Measurements from ENCODE around the gene TBC1D3B. TPM values are rescaled to one million over a fixed set of nuclear protein-coding genes. Genes with fewer than 3 reads are reported as not detected.

Gene TBC1D3B
- total RNA-seq, 1 experiment from 2014 or later: 1.4 TPM

DNA sequence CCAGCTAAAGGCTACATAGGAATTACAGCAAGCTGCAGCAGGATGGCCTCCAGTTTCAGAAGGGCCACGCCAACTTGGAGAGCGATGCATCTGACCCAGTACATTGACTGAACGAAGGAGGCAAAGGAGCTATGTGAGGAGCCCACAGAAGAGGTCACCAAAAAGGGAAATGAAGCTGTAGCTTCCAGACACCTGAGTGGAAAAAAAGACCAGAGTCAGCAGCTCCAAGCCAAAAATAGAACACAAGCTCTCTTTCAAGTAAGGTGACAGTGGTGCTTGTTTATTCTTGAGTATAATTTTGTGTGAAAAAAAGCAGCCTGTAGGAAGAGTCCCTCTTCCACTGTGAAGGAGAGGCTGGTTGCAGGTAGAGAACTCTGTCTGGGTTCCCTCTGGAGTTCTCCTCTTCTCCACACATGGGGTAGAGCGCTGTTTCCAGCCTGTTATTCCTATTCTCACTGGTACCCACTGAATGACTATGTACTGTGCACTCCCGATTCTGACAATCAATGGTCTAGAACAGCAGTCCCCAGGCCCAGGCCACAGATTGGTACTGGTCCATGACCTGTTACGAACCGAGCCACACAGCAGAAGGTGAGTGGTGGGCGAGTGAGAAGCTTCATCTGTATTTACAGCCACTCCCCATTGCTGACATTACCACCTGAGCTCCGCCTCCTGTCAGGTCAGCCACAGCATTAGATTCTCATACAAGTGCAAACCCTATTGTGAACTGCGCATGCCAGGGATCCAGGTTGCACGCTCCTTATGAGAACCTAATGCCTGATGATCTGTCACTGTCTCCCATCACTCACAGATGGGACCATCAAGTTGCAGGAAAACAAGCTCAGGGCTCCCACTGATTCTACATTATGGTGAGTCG is 57.7 kb downstream of the TBC1D3B start:
- Histone ChIP-seq H3K4me1 (ENCODE audit: insufficient read depth, low read length) (no peaks in the 10 kb centered on the region), H3K27ac (ENCODE audit: low read length) (no peak overlapping the region), H3F3A (ENCODE audit: low read length, unreplicated experiment) (no peaks in the 10 kb centered on the region), H3K9me3 (ENCODE audit: low read length) (no peaks in the 10 kb centered on the region), H4K20me1 (ENCODE audit: low read length) (no peaks in the 10 kb centered on the region), H3K9me2 (replicated peaks; ENCODE audit: low read length) (no peaks in the 10 kb centered on the region), H3K4me2 (ENCODE audit: low read length) (no peak overlapping the region), H3K79me2 (ENCODE audit: low read length) (no peaks in the 10 kb centered on the region), H3K4me3 (ENCODE audit: low read length) (no peak overlapping the region), H3K9ac (ENCODE audit: low read length) (no peak overlapping the region), H2AFZ (ENCODE audit: low read length) (no peak overlapping the region), H3K27me3 (ENCODE audit: low read length) (no peaks in the 10 kb centered on the region), H3K36me3 (ENCODE audit: low read depth, low read length) (no peaks in the 10 kb centered on the region)
- intact Hi-C loops (cut with micrococcal nuclease): no loop called here
- ATAC-seq (no peak), DNase-seq (no peak)
- no TSS peak for BruUV-seq (replicated peaks)
- ChIA-PET CTCF (no interaction called here), POLR2A (ENCODE audit: unreplicated experiment) (no interaction called here)
- TF ChIP-seq EZH2 (IDR thresholded peaks at IDR 0.05; ENCODE audit: low read length, unreplicated experiment) (no peak), EZH2phosphoT487 (IDR thresholded peaks at IDR 0.05; ENCODE audit: borderline replicate concordance, low read length) (no peak)
- TF ChIP-seq, protein P1, sequence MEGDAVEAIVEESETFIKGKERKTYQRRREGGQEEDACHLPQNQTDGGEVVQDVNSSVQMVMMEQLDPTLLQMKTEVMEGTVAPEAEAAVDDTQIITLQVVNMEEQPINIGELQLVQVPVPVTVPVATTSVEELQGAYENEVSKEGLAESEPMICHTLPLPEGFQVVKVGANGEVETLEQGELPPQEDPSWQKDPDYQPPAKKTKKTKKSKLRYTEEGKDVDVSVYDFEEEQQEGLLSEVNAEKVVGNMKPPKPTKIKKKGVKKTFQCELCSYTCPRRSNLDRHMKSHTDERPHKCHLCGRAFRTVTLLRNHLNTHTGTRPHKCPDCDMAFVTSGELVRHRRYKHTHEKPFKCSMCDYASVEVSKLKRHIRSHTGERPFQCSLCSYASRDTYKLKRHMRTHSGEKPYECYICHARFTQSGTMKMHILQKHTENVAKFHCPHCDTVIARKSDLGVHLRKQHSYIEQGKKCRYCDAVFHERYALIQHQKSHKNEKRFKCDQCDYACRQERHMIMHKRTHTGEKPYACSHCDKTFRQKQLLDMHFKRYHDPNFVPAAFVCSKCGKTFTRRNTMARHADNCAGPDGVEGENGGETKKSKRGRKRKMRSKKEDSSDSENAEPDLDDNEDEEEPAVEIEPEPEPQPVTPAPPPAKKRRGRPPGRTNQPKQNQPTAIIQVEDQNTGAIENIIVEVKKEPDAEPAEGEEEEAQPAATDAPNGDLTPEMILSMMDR (conservative IDR thresholded peaks at IDR 0.05; ENCODE audit: low read depth, low read length): no peak

DNA sequence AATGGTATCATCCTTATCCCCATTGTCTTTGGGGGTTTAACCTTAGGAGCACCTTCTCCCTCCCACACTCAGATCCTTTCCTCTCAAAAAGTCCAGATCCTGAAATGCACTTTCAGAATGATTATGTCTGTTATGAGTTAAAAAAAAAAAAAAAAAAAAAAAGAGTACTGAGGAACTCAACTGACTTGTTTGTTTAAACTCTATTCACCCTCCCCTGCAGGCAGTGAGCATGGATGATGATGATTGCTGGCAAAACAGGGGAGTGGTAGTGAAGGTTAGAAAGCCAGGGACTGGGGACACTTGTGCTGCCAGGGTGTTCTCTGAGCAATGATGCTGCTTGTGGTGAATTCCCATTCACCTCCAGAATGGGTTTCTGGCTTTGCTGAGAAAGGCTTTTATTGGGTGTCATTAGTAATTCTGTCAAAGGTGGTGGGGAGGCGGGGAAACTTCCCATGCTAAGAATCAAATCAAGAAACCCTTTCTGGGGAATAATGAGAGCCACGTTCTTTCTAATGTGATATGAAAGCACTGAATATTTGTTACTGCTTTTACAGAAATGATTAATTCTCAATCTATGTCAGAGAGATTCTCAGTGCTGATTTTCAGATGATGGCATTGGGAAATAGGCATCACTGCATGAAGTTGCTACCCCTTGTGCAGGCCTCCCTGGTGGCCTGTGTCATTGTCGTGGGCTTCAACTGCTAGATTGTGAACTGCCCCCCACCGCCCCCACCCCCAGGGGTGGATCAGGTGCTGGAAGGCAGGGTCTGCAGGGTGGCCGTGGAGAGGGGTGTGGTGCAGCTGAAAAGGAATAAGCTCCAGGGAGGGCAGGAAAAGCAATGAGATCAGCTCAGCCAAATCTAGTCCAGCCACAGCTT is 58.7 kb downstream of the TBC1D3B start:
- DNase-seq: no peak
- Histone ChIP-seq H3K27me3 (ENCODE audit: low read length) (no peaks in the 10 kb centered on the region), H3K9me3 (ENCODE audit: low read length) (no peaks in the 10 kb centered on the region), H3K27ac (ENCODE audit: low read length) (no peak overlapping the region), H3K4me1 (ENCODE audit: insufficient read depth, low read length) (no peaks in the 10 kb centered on the region), H3K4me3 (ENCODE audit: low read length) (no peak overlapping the region), H3K4me2 (ENCODE audit: low read length) (no peak overlapping the region), H3K9me2 (replicated peaks; ENCODE audit: low read length) (no peaks in the 10 kb centered on the region), H3F3A (ENCODE audit: low read length, unreplicated experiment) (no peaks in the 10 kb centered on the region), H3K36me3 (ENCODE audit: low read depth, low read length) (no peaks in the 10 kb centered on the region), H3K79me2 (ENCODE audit: low read length) (no peaks in the 10 kb centered on the region), H4K20me1 (ENCODE audit: low read length) (no peaks in the 10 kb centered on the region), H3K9ac (ENCODE audit: low read length) (no peak overlapping the region), H2AFZ (ENCODE audit: low read length) (no peak overlapping the region)
- POLR2A ChIA-PET (ENCODE audit: unreplicated experiment): no interaction called here
- CTCF ChIA-PET: no interaction called here
- TF ChIP-seq EZH2 (IDR thresholded peaks at IDR 0.05; ENCODE audit: low read length, unreplicated experiment): no peak
- TF ChIP-seq, protein P1 (conservative IDR thresholded peaks at IDR 0.05; ENCODE audit: low read depth, low read length): no peak
- TF ChIP-seq EZH2phosphoT487 (IDR thresholded peaks at IDR 0.05; ENCODE audit: borderline replicate concordance, low read length): no peak
- no peak for ATAC-seq
- BruUV-seq (replicated peaks): no TSS peak
- intact Hi-C loops (cut with micrococcal nuclease): no loop called here

Other genes starting within 250 kb of the TBC1D3B start
- gene RDM1, start 245.9 kb downstream of the TBC1D3B start, total RNA-seq (2014; rRNA removed): 2.0 and 2.6 TPM in 2 replicates
- gene LYZL6, start 232.9 kb downstream of the TBC1D3B start, total RNA-seq (2014; rRNA removed): not detected in 2 replicates
- not detected in 2 replicates for gene CCL16, start 195.1 kb downstream of the TBC1D3B start, total RNA-seq (2014; rRNA removed)
- not detected in 2 replicates for gene CCL14, start 189.9 kb downstream of the TBC1D3B start, total RNA-seq (2014; rRNA removed)
- gene CCL15, start 175.1 kb downstream of the TBC1D3B start, total RNA-seq (2014; rRNA removed): not detected in 2 replicates
- gene CCL23, start 158.7 kb downstream of the TBC1D3B start, total RNA-seq (2014; rRNA removed): not detected in 2 replicates
- gene CCL18, start 112.4 kb downstream of the TBC1D3B start, total RNA-seq (2014; rRNA removed): not detected in 2 replicates
- gene CCL3, start 86.5 kb downstream of the TBC1D3B start, total RNA-seq (2014; rRNA removed): not detected in 2 replicates
- not detected in 2 replicates for gene CCL4, start 72.8 kb downstream of the TBC1D3B start, total RNA-seq (2014; rRNA removed)
- not detected in 2 replicates for gene CCL3L1, start 20.1 kb upstream of the TBC1D3B start, total RNA-seq (2014; rRNA removed)
- not detected in 2 replicates for gene CCL4L2, start 34.4 kb upstream of the TBC1D3B start, total RNA-seq (2014; rRNA removed)
- 0.07 TPM in 1 of 2 replicates, not detected in the other for gene TBC1D3I, start 87.9 kb upstream of the TBC1D3B start, total RNA-seq (2014; rRNA removed)
- gene TBC1D3G, start 147.2 kb upstream of the TBC1D3B start, total RNA-seq (2014; rRNA removed): not detected in 2 replicates
- gene TBC1D3H, start 211.8 kb upstream of the TBC1D3B start, total RNA-seq (2014; rRNA removed): not detected in 2 replicates

Data from PC-3 (cell line).